PC-3 (cell line): Measurements from ENCODE around the gene ANKRD50.

ENCODE experiments used
- EZH2 ChIP-seq: fragments of 300-600 bp; sonication (generic); IDR thresholded peaks from one replicate; pipeline ENCODE4 v1.6.1; 2017; ENCODE audit warnings: antibody characterized with exemption, mild to moderate bottlenecking, low read length; ENCODE audit not compliant: unreplicated experiment
- EZH2phosphoT487 ChIP-seq: fragments of 300-600 bp; sonication (generic); IDR thresholded peaks from 2 replicates; pipeline ENCODE4 v1.6.1; 2018; ENCODE audit warnings: mild to moderate bottlenecking, antibody characterized with exemption, low read length, borderline replicate concordance
- TF ChIP-seq, protein P1 (sequence below): fragments of 300-600 bp; sonication (generic); conservative IDR thresholded peaks from 2 replicates; pipeline ENCODE4 v1.5.1; 2017; ENCODE audit warnings: antibody characterized with exemption, low read depth, mild to moderate bottlenecking, low read length

DNA sequence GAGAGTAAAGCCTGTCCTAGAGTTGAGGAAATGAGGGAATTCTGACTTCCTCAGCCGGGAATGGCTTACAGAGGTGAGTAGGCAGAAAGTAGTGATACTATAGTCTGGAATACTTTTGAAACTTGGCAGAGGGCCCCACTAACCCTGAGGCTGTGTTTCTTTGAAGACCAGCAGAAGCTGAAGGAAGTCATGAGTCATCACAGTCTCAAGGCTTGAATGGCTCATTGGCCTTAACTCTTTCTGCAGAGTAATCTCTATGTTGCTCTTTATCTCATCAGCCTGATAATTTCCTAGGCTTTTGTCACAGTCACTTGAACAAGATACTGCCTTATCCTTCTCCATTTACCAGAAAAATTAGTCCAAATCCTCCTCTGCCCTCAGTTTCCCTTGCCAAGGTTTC, 80.8 kb downstream of the ANKRD50 start:
- TF ChIP-seq, protein P1, sequence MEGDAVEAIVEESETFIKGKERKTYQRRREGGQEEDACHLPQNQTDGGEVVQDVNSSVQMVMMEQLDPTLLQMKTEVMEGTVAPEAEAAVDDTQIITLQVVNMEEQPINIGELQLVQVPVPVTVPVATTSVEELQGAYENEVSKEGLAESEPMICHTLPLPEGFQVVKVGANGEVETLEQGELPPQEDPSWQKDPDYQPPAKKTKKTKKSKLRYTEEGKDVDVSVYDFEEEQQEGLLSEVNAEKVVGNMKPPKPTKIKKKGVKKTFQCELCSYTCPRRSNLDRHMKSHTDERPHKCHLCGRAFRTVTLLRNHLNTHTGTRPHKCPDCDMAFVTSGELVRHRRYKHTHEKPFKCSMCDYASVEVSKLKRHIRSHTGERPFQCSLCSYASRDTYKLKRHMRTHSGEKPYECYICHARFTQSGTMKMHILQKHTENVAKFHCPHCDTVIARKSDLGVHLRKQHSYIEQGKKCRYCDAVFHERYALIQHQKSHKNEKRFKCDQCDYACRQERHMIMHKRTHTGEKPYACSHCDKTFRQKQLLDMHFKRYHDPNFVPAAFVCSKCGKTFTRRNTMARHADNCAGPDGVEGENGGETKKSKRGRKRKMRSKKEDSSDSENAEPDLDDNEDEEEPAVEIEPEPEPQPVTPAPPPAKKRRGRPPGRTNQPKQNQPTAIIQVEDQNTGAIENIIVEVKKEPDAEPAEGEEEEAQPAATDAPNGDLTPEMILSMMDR, result no peak
- TF ChIP-seq EZH2 (no peak), EZH2phosphoT487 (no peak)
